SKM-1 (cell line): ENCODE data around the gene GRAP2.
"Not testable (repeated sequence)": the region's sequence is repeated elsewhere in the genome, so short reads cannot be mapped to it uniquely, and the experiment has no call there.

Source experiments
- DNase-seq: peaks from one replicate; lab custom pipeline; 2025; ENCODE audit not compliant: unreplicated experiment; lab: John Stamatoyannopoulos, UW

The GRAP2 gene

DNA sequence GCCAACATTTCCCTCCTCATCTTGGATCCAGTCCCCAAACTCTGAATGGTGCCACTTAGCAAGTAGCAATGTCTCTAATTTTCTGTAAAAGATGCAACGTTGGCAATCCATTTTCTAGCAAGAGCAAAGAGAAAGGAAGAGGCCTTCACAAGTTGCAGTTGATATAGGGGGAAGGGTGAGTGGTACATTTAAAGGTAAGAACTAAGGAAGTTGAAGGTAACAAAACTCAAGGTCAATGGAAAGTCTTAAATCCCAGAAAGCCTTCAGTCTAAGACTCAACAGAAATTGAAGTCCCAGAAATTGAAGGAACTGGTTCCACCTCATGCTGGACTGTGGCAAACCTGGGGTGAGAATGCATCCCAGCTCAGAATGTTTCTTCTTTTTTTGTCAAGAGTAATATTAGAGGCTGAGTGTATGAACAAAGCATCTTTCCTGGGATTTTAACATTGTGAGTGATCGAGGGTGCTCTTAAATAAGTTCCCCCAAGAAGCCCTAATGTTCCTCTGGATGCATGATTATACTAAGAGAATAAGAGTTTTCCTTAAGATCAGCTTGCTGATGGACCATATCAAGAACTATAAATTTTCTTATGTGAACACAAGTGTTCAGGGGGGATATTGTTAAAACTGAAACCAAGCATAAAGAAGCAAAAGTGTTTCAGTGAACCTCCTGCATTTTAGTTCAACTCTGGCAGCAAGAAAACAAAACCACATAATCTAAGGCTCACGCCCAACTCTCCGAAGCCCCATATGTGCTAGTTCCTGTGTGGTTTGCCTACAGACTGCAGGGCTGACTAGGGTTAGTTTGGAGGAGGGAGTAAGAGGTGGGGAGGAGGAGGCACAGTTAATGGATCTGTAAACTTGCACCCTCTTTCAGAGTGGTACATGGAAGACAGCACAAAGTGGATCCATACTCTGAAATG is at the start of gene GRAP2:
TSS of gene GRAP2 (plus strand) at position 779 of the 922 bp plus-strand sequence. CDS start 46,023 bp downstream, outside the sequence.
- DNase-seq, result peak; percentile 9

- no peak for DNase-seq
Measured at GRCh38 chr22:39851606-39852315, 49.1 kb upstream of the GRAP2 start.

DNA sequence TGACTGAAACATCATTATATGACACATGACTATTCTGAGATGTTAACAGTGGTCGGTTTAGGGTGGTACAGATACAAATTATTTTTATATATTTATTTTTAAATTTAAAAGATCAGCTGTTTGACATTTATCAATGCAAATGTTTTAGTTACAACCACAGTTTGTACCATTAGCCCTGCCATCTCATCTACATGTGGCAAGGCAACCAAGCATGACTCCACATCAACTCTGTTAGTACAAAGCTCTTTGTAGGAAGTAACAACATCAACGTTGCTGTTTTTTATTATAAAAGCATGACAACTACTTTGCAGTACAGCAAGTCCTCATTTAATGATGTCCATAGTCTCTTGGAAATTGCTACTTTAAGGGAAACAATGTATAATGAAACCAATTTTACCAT is 48.1 kb upstream of the GRAP2 start:
- no peak for DNase-seq

DNA sequence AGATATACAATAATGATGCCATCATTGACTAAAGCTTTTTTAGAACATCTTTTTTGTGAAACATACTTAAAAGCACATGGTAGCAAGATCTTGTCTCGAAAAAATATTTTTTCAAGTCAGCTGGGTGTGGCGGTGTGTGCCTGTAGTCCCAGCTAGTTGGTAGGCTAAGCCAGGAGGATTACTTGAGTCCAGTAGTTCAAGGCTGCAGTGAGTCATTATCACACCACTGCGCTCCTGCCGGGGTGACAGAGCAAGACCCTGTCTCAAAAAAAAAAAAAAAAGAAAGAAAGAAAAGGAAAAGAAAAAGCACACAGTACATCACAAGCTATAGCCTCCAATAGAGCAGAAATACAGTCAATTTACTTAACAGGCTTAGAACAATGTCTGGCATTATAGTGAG is 44.3 kb upstream of the GRAP2 start:
- DNase-seq, result no peak

GRCh38 chr22:39859903-39860588 is 40.8 kb upstream of the GRAP2 start:
- no peak for DNase-seq

GRCh38 chr22:39868741-39869140 is 32.1 kb upstream of the GRAP2 start:
- DNase-seq, result no peak

DNA sequence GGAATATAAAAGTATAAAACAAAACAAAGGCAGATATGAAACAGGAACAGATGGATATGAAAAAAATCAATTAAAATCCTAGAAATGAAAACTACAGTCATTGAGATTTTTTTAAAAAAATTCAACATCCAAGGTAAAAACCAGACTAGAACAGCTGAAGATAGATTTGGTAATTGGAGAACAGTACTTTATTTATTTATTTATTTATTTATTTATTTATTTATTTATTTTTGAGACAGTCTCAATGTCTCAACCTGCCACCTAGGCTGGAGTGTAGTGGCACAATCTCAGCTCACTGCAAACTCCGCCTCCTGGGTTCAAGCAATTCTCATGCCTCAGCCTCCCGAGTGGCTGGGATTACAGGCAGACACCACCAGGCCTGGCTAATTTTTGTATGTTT is 31.1 kb upstream of the GRAP2 start:
- not testable (repeated sequence) for DNase-seq

GRCh38 chr22:39871008-39871798 is 29.7 kb upstream of the GRAP2 start:
- no peak for DNase-seq

GRCh38 chr22:39872548-39872947 is 28.3 kb upstream of the GRAP2 start:
- DNase-seq, result no peak

DNA sequence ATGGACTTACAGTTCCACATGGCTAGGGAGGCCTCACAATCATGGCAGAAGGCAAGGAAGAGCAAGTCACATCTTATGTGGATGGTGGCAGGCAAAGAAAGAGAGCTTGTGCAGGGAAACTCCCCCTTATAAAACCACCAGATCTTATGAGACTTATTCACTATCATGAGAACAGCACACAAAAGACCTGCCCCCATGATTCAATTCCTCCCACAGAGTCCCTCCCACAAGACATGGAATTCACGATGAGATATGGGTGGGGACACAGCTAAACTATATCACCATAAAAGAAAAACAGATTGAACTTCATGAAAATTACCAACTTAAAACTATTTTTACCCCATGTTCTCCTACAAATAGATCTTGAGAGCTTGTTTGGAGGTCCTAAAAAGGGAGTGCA is 26.9 kb upstream of the GRAP2 start:
- no peak for DNase-seq

- not testable (repeated sequence) for DNase-seq
Measured at GRCh38 chr22:39875176-39875885, 25.6 kb upstream of the GRAP2 start.

DNA sequence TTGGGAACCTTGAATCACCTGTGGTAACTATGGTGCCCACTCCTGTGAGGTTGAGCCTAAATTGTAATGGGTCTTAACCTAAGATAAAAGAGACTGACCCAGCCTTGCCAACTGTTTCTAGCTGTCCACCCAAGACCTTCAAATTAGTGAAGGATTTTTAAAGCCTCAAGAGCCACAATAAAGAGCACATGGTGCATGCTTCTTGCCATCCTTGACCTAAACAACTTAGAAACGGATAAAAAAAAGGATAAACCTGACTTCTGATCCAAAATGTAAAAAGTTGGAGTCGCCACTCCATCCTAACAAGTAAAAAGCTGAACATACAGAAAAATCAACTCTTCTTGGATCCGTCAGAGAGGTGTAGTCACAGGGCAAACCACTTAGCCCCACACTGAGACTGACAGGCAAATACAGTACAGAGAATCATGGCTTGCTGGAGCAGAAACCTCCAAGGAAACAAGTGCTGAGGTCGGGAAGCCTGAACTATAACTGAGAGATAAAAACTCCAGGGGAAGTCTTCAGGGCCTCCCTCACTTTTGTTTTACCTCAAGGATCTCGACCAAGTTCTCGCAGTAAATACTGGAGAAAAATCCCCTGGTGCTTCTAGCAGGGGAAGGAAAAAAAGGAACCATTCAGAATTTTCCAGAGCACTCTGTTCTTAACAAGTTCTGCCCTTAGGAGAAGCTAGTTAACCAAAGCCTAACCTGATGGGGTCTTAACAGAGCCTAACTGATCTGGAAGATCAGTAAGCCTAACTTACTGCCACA is 23.6 kb upstream of the GRAP2 start:
- DNase-seq, result no peak

GRCh38 chr22:39880722-39881121 is 20.2 kb upstream of the GRAP2 start:
- DNase-seq, result no peak

- no peak for DNase-seq
Measured at GRCh38 chr22:39883057-39883456, 17.8 kb upstream of the GRAP2 start.

DNA sequence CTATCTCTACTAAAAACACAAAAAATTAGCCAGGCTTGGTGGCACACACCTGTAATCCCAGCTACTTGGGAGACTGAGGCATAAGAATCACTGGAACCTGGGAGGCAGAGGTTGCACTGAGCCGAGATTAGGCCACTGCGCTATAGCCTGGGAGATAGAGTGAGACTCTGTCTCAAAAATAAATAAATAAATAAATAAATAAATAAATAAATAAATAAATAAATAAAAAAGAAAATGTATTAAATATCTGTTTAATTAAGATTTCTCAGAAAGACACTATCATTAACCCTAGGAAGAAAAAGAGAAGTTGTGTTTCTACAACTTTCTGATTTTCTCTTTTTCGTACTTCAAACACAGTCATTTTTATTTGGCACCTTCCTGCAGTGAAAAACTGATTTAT is 11.0 kb upstream of the GRAP2 start:
- DNase-seq, result not testable (repeated sequence)

GRCh38 chr22:39893526-39893925 is 7.4 kb upstream of the GRAP2 start, which contains the start of gene ENTHD1:
Gene ENTHD1 (minus strand): TSS chr22:39893760. CDS start chr22:39887748, 6,012 bp downstream.
- DNase-seq, result no peak

DNA sequence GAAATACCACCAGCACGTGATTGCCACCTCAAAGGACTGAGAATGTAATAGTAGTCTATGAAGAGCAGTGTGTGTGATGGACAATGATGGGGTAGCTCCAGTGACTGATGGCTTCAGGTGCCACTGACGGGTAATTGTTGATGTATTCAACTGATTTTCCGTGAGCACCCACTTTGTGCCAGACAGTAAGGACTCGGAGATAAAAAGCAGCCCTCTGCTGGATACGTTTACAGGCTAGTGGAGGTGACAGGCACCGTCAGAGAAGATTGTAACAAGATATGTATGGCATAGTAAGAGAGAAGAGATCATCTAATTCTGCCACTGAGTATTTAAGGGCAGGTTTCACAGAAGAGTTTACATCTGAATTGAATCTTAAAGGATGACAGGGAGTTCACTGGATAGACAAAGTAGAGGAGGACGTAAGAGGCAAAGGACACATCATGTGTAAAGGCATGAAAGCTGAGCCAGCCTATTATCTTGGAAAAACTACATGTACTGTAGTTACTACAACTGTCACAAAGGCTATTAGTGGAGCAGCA is 6.3 kb upstream of the GRAP2 start:
- DNase-seq, result no peak

GRCh38 chr22:39895682-39896081 is 5.2 kb upstream of the GRAP2 start:
- DNase-seq, result no peak
